GM20431 (cell line): ENCODE data around the gene DZIP1.
"Not testable (repeated sequence)": the region's sequence is repeated elsewhere in the genome, so short reads cannot be mapped to it uniquely, and the experiment has no call there.

Source experiments
- in situ Hi-C: fragments of 300-500 bp; cut with MseI, MboI; formaldehyde crosslinking; loops from one replicate; pipeline ENCODE4 v1.15.0; 2020; ENCODE audit warnings: low sequenced_read_pairs; ENCODE audit not compliant: unreplicated experiment

DZIP1 gene

GRCh38 chr13:95644601-95645052, at the start of gene DZIP1:
DZIP1 (minus strand) TSS chr13:95644706; CDS start chr13:95642029, 2,677 bp downstream.
- in situ Hi-C loops = loop anchor here (25.0 kb wide), 1 partner anchor 193 kb away; no protein-coding TSS in a partner anchor

- in situ Hi-C loops = not testable (repeated sequence)
Measured at GRCh38 chr13:95690986-95691385, 46.5 kb upstream of the DZIP1 start.

GRCh38 chr13:95689582-95689926, 45.0 kb upstream of the DZIP1 start:
- in situ Hi-C loops = no loop called here

- in situ Hi-C loops = not testable (repeated sequence)
Measured at GRCh38 chr13:95684960-95685359, 40.5 kb upstream of the DZIP1 start.

GRCh38 chr13:95684418-95684817, 39.9 kb upstream of the DZIP1 start:
- in situ Hi-C loops = no loop called here

- in situ Hi-C loops = no loop called here
Measured at GRCh38 chr13:95679722-95680121, 35.2 kb upstream of the DZIP1 start.

- in situ Hi-C loops = no loop called here
Measured at GRCh38 chr13:95678967-95679366, 34.5 kb upstream of the DZIP1 start.

GRCh38 chr13:95677564-95678266, 33.2 kb upstream of the DZIP1 start:
- in situ Hi-C loops = no loop called here

GRCh38 chr13:95676762-95677563, 32.5 kb upstream of the DZIP1 start, which contains the start of gene DNAJC3:
DNAJC3 (plus strand) TSS chr13:95677139; CDS start chr13:95677256, 117 bp downstream.
- in situ Hi-C loops = no loop called here

- in situ Hi-C loops = no loop called here
Measured at GRCh38 chr13:95676105-95676761, 31.7 kb upstream of the DZIP1 start.

- in situ Hi-C loops = no loop called here
Measured at GRCh38 chr13:95671597-95671996, 27.1 kb upstream of the DZIP1 start.

- in situ Hi-C loops = not testable (repeated sequence)
Measured at GRCh38 chr13:95667235-95667634, 22.7 kb upstream of the DZIP1 start.

- in situ Hi-C loops = no loop called here
Measured at GRCh38 chr13:95660981-95661581, 16.6 kb upstream of the DZIP1 start.

GRCh38 chr13:95659500-95659899, 15.0 kb upstream of the DZIP1 start:
- in situ Hi-C loops = no loop called here

- in situ Hi-C loops = no loop called here
Measured at GRCh38 chr13:95656386-95657015, 12.0 kb upstream of the DZIP1 start.

GRCh38 chr13:95652821-95653220, 8.3 kb upstream of the DZIP1 start:
- in situ Hi-C loops = no loop called here

GRCh38 chr13:95652244-95652764, 7.8 kb upstream of the DZIP1 start:
- in situ Hi-C loops = no loop called here

GRCh38 chr13:95650696-95651095, 6.2 kb upstream of the DZIP1 start:
- in situ Hi-C loops = no loop called here

GRCh38 chr13:95647321-95647720, 2.8 kb upstream of the DZIP1 start:
- in situ Hi-C loops = loop anchor here (25.0 kb wide), 1 partner anchor 190 kb away; no protein-coding TSS in a partner anchor
